ENCODE data around the gene PSMC5. TPM values are rescaled to one million over a fixed set of nuclear protein-coding genes. Genes with fewer than 3 reads are reported as not detected.

PSMC5 gene
- total RNA-seq: 58.3 and 69.9 TPM in 2 replicates

DNA sequence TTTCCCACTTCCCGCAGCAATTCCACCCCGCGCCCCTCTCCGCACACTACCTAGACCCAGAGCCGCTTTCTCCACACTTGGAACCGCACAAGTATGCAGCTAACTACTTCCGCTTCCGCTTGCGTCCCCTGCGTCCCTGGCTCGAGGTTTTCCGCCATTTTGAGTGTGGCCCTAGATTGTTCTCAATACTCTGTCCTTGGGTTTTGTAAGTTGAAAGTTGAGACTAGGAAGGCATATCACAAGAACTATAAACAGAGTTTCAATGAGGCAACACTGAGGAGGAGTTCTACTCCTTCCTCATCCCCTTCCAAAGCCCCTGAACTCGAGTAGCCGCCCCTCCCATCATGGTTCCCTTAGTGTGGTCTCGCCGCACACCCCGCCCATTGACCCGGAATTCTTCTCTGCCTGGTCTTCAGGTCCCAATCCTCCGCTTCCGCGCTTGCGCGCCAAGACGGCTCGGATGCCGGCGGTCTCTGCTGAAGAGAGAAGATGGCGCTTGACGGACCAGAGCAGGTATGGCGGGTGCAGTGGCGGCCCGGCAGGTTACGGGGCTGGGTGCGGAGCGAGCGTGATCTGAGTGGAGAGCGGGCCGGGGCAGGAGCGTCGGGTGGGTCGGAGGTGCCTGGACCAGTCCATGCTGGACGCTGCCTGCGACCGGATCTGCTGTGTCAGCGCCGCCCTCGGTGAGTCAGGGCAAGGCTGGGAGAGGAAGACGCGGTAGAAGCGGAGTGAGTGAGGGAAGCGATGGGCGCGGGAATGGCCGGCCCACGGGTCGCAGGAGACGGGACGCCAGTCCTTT lies at the start of gene PSMC5, which contains the start of gene FTSJ3:
TSS of gene PSMC5 (plus strand) at position 430 of the 799 bp plus-strand sequence. CDS start at position 490, 60 bp downstream.
TSS of gene FTSJ3 (minus strand) at position 662 of the 799 bp plus-strand sequence. CDS start 761 bp downstream, outside the sequence.

DNA sequence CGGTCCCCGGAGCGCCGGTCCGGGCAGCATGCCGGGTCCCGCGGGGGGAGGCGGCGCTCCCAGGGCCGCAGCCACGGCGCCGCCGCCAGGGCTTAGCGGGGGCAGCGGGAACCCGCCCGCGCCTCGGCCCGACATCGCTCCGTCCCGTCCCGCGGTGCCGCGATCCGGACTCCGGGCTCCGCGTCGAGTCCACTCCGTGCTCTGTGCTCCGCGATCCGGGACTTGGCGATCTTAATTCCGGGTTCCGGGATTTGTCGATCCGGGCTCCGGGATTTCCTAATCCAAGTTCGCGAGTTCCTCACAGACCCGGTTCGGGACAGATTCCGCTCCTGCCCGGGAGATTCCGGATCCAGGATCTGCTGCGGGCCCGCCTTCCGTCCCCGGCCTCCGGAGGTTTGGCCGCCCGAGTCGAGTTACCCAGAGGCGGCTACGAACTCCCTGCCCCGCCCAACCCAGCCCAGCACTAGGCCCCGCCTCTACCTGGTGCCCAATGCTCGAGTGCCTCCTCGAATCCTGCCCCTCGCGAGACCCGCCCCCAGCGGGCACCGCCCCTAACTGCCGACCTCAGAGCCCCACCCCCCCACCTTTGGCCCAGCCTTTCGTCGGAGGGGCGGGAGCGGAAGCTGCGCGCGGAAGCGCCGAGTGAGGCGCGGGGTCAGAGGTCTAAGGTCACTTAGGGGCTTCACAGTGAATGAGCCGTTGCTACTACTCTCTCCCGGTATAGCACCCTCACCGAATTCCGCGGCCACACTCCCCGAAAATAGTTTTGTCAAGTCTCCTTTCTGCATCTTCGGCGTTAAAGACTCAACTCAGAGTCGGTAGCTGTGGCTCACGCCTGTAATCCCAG lies 15.5 kb downstream of the PSMC5 start, which contains the start of gene SMARCD2:
TSS of gene SMARCD2 (minus strand) at position 146 of the 847 bp plus-strand sequence. CDS start at position 135, 11 bp downstream.

DNA sequence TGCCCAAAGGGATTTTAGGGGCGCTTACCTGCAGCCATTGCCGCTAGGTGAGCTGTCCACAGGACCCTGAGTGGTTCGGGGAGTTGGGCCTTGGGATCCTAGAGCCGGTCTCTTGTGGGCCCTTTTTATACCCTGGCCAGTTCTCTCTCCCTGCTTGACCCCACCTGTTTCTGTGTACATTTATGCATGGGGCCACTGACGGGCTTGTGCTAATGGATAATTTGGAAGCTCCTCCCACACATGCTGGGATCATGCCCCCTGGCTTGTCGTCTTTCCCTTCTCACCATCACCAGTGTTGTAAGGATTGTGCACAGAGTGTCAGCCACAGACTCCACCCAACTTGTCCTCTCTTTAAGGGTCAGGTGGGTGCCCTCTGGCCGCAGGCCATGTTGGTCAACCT lies 46.3 kb downstream of the PSMC5 start, which contains the start of gene CSH2:
TSS of gene CSH2 (minus strand) at position 101 of the 400 bp plus-strand sequence. CDS start at position 38, 63 bp downstream.

Other genes with a start within 250 kb of the PSMC5 start
- gene TACO1, start 226.5 kb upstream of the PSMC5 start, total RNA-seq: 14.5 and 15.6 TPM in 2 replicates
- 20.1 and 28.2 TPM in 2 replicates for gene MAP3K3, start 205.0 kb upstream of the PSMC5 start, total RNA-seq
- 1.8 and 3.8 TPM in 2 replicates for gene LIMD2, start 127.3 kb upstream of the PSMC5 start, total RNA-seq
- 13.9 and 16.5 TPM in 2 replicates for gene STRADA, start 85.6 kb upstream of the PSMC5 start, total RNA-seq
- gene CCDC47, start 53.8 kb upstream of the PSMC5 start, total RNA-seq: 55.9 and 79.0 TPM in 2 replicates
- 45.1 and 62.3 TPM in 2 replicates for gene DDX42, start 53.3 kb upstream of the PSMC5 start, total RNA-seq
- 51.3 and 54.5 TPM in 2 replicates for gene FTSJ3, start 232 bp downstream of the PSMC5 start, total RNA-seq
- 78.7 and 93.3 TPM in 2 replicates for gene SMARCD2, start 15.3 kb downstream of the PSMC5 start, total RNA-seq
- not detected in 2 replicates for gene CSH2, start 46.2 kb downstream of the PSMC5 start, total RNA-seq
- gene GH2, start 54.5 kb downstream of the PSMC5 start, total RNA-seq: not detected in 2 replicates
- not detected in 2 replicates for gene CSH1, start 69.1 kb downstream of the PSMC5 start, total RNA-seq
- gene CSHL1, start 83.8 kb downstream of the PSMC5 start, total RNA-seq: not detected in 2 replicates
- gene GH1, start 91.4 kb downstream of the PSMC5 start, total RNA-seq: not detected in 2 replicates
- 0.18 and 0.43 TPM in 2 replicates for gene CD79B, start 104.9 kb downstream of the PSMC5 start, total RNA-seq
- gene SCN4A, start 145.5 kb downstream of the PSMC5 start, total RNA-seq: under 0.01 TPM in 1 of 2 replicates, not detected in the other
- 0.28 and 0.57 TPM in 2 replicates for gene PRR29, start 170.9 kb downstream of the PSMC5 start, total RNA-seq
- gene ICAM2, start 193.2 kb downstream of the PSMC5 start, total RNA-seq: 1.4 and 3.1 TPM in 2 replicates

Measured in smooth muscle cell of bladder (primary cell).